Anterior cingulate cortex (tissue), 58 donors: ENCODE results near the gene VPS18.

Experiments
- DNase-seq, 58 donors: peaks; one replicate each; lab custom pipeline; 2025; lab: John Stamatoyannopoulos, UW

VPS18 gene

GRCh38 chr15:40918146-40918798, 24.0 kb downstream of the VPS18 start:
- no peak for DNase-seq

GRCh38 chr15:40918799-40919392, 24.6 kb downstream of the VPS18 start:
- no peak for DNase-seq

- no peak for DNase-seq
Observed at GRCh38 chr15:40921949-40922607, 27.8 kb downstream of the VPS18 start.

- DNase-seq = no peak
Observed at GRCh38 chr15:40922608-40923005, 28.4 kb downstream of the VPS18 start.

- no peak for DNase-seq
Observed at GRCh38 chr15:40923551-40923950, 29.3 kb downstream of the VPS18 start.

- DNase-seq = no peak
Observed at GRCh38 chr15:40925495-40925862, 31.2 kb downstream of the VPS18 start.

GRCh38 chr15:40925863-40926658, 31.8 kb downstream of the VPS18 start:
- peak in 49 of 58 donors; percentile 16 to 79 (median 44) for DNase-seq

GRCh38 chr15:40926659-40927494, 32.6 kb downstream of the VPS18 start:
- DNase-seq = no peak

GRCh38 chr15:40927495-40927872, 33.2 kb downstream of the VPS18 start:
- DNase-seq = peak in 1 of 58 donors; percentile 11

GRCh38 chr15:40927873-40928806, 33.9 kb downstream of the VPS18 start:
- no peak for DNase-seq

- peak in 1 of 58 donors; percentile 38 for DNase-seq
Observed at GRCh38 chr15:40928821-40929659, 34.8 kb downstream of the VPS18 start, which contains the start of gene DLL4. TSS of gene DLL4 (plus strand) at chr15:40929340. CDS start at chr15:40929669, 329 bp downstream.

GRCh38 chr15:40929660-40930429, 35.6 kb downstream of the VPS18 start:
- peak in 3 of 58 donors; percentile 5 to 27 (median 16) for DNase-seq

GRCh38 chr15:40930430-40931299, 36.4 kb downstream of the VPS18 start:
- peak in 2 of 58 donors; percentile 15 to 27 for DNase-seq

- no peak for DNase-seq
Observed at GRCh38 chr15:40931300-40932142, 37.3 kb downstream of the VPS18 start.

GRCh38 chr15:40932156-40932555, 37.9 kb downstream of the VPS18 start:
- DNase-seq = no peak
